ENCODE measurements around the gene GNAT2. TPM values are rescaled to one million over a fixed set of nuclear protein-coding genes. Genes with fewer than 3 reads are reported as not detected.

GNAT2 gene
- total RNA-seq, 8 experiments from 2014 or later: not detected

- Histone ChIP-seq H3K4me3 (no peak overlapping the region), H3K27ac (peak overlapping the region in 1 of 2 donors; percentile 56), H3K4me1 (replicated peaks in 1 of 2) (peaks cover 44 to 51% of the 10 kb centered on the region in 2 donors)
- WGBS, 10 experiments: 33 to 93% (median 75%) methylated on average over 1 to 6 of the region's 11 CpGs; no CpG with 5 or more reads in 5 of the 10 experiments
- in situ Hi-C loops (cut with MboI; ENCODE audit: low pct_unique_long_range_greater_than_20kb in 2 of 9, low sequenced_read_pairs in 9 of 9, unreplicated experiment in 9 of 9): loop anchor here in 1 of 9 experiments (10.0 kb wide), 1 partner anchor 79 kb away; the partner anchor contains the start of gene GNAI3
- ATAC-seq (replicated peaks in 6 of 8): peak in 3 of 8 experiments; percentile 2 to 43 (median 3)
These were observed 4.3 kb upstream of the GNAT2 start for GRCh38 chr1:109623601-109624161.

- no peak overlapping the region for H3K4me3 ChIP-seq
- WGBS, 10 experiments: 33 to 100% (median 92%) methylated on average over 1 to 3 of the region's 3 CpGs; no CpG with 5 or more reads in 4 of the 10 experiments
- in situ Hi-C loops (cut with MboI; ENCODE audit: low pct_unique_long_range_greater_than_20kb in 2 of 9, low sequenced_read_pairs in 9 of 9, unreplicated experiment in 9 of 9): loop anchor here in 1 of 9 experiments (10.0 kb wide), 1 partner anchor 78 kb away; the partner anchor contains the start of gene GNAI3
These were observed 3.5 kb upstream of the GNAT2 start for GRCh38 chr1:109622895-109623294.

GRCh38 chr1:109622137-109622892 lies 2.9 kb upstream of the GNAT2 start:
- peaks cover 48 to 57% of the 10 kb centered on the region in 2 donors for H3K4me1 ChIP-seq (replicated peaks in 1 of 2)
- 55 to 98% (median 88%) methylated on average over 1 to 9 of the region's 11 CpGs; no CpG with 5 or more reads in 2 of the 10 experiments for WGBS, 10 experiments
- in situ Hi-C loops (cut with MboI; ENCODE audit: low pct_unique_long_range_greater_than_20kb in 2 of 9, low sequenced_read_pairs in 9 of 9, unreplicated experiment in 9 of 9): loop anchor here in 1 of 9 experiments (10.0 kb wide), 1 partner anchor 78 kb away; the partner anchor contains the start of gene GNAI3
- peak overlapping the region in 4 of 5 donors; percentile 51 to 72 (median 68) for H3K4me3 ChIP-seq
- no peak for ATAC-seq (replicated peaks in 6 of 8)
- no peak overlapping the region for H3K27ac ChIP-seq

More at GRCh38 chr1:109622895-109623294, 3.5 kb upstream of the GNAT2 start:
- ATAC-seq (replicated peaks in 6 of 8): no peak
- no peak overlapping the region for H3K27ac ChIP-seq
- peaks cover 45 to 52% of the 10 kb centered on the region in 2 donors for H3K4me1 ChIP-seq (replicated peaks in 1 of 2)

GRCh38 chr1:109621379-109622136 lies 2.1 kb upstream of the GNAT2 start:
- WGBS, 10 experiments: 5 to 83% (median 60%) methylated on average over 1 to 8 of the region's 13 CpGs; no CpG with 5 or more reads in 3 of the 10 experiments
- ATAC-seq (replicated peaks in 6 of 8): peak in 2 of 8 experiments; percentile 4 to 6
- in situ Hi-C loops (cut with MboI; ENCODE audit: low pct_unique_long_range_greater_than_20kb in 2 of 9, low sequenced_read_pairs in 9 of 9, unreplicated experiment in 9 of 9): loop anchor here in 1 of 9 experiments (10.0 kb wide), 1 partner anchor 77 kb away; the partner anchor contains the start of gene GNAI3

GRCh38 chr1:109620841-109621286 lies 1.4 kb upstream of the GNAT2 start:
- Histone ChIP-seq H3K27ac (peak overlapping the region; percentile 88 to 92), H3K4me1 (replicated peaks in 1 of 2) (peaks cover 62 to 72% of the 10 kb centered on the region in 2 donors), H3K4me3 (peak overlapping the region; percentile 51 to 72 (median 66))
- peak; percentile 57 to 87 (median 82) for ATAC-seq (replicated peaks in 6 of 8)
- WGBS, 10 experiments: 0 to 7% (median 6%) methylated on average over 3 to 7 of the region's 18 CpGs; no CpG with 5 or more reads in 7 of the 10 experiments
- in situ Hi-C loops (cut with MboI; ENCODE audit: low pct_unique_long_range_greater_than_20kb in 2 of 9, low sequenced_read_pairs in 9 of 9, unreplicated experiment in 9 of 9): loop anchor here in 1 of 9 experiments (10.0 kb wide), 1 partner anchor 76 kb away; the partner anchor contains the start of gene GNAI3

More at GRCh38 chr1:109621379-109622136, 2.1 kb upstream of the GNAT2 start:
- Histone ChIP-seq H3K4me1 (replicated peaks in 1 of 2) (peaks cover 55 to 65% of the 10 kb centered on the region in 2 donors), H3K27ac (peak overlapping the region; percentile 88 to 92), H3K4me3 (peak overlapping the region; percentile 51 to 72 (median 66))

GRCh38 chr1:109620401-109620791 lies 980 bp upstream of the GNAT2 start:
- in situ Hi-C loops (cut with MboI; ENCODE audit: low pct_unique_long_range_greater_than_20kb in 2 of 9, low sequenced_read_pairs in 9 of 9, unreplicated experiment in 9 of 9): loop anchor here in 1 of 9 experiments (10.0 kb wide), 1 partner anchor 76 kb away; the partner anchor contains the start of gene GNAI3
- Histone ChIP-seq H3K4me3 (peak overlapping the region; percentile 51 to 72 (median 66)), H3K27ac (peak overlapping the region; percentile 88 to 92), H3K4me1 (replicated peaks in 1 of 2) (peaks cover 66 to 71% of the 10 kb centered on the region in 2 donors)
- peak; percentile 11 to 48 (median 38) for ATAC-seq (replicated peaks in 6 of 8)
- WGBS, 10 experiments: 0 to 6% (median 0%) methylated on average over 1 to 3 of the region's 9 CpGs; no CpG with 5 or more reads in 6 of the 10 experiments

GRCh38 chr1:109618661-109619575 lies 498 bp downstream of the GNAT2 start:
- in situ Hi-C loops (cut with MboI; ENCODE audit: low pct_unique_long_range_greater_than_20kb in 2 of 9, low sequenced_read_pairs in 9 of 9, unreplicated experiment in 9 of 9): no loop called here
- peaks cover 54 to 58% of the 10 kb centered on the region in 2 donors for H3K4me1 ChIP-seq (replicated peaks in 1 of 2)
- WGBS, 10 experiments: 20 to 92% (median 45%) methylated on average over 1 to 9 of the region's 9 CpGs
- peak overlapping the region; percentile 88 to 92 for H3K27ac ChIP-seq
- ATAC-seq (replicated peaks in 6 of 8): no peak
- peak overlapping the region; percentile 51 to 72 (median 66) for H3K4me3 ChIP-seq

- Histone ChIP-seq H3K4me1 (replicated peaks in 1 of 2) (peaks cover 39 to 42% of the 10 kb centered on the region in 2 donors), H3K27ac (peak overlapping the region; percentile 6 to 24), H3K4me3 (no peak overlapping the region)
- 0 to 42% (median 24%) methylated on average over 1 to 3 of the region's 3 CpGs; no CpG with 5 or more reads in 4 of the 10 experiments for WGBS, 10 experiments
- in situ Hi-C loops (cut with MboI; ENCODE audit: low pct_unique_long_range_greater_than_20kb in 2 of 9, low sequenced_read_pairs in 9 of 9, unreplicated experiment in 9 of 9): no loop called here
- ATAC-seq (replicated peaks in 6 of 8): peak in 7 of 8 experiments; percentile 19 to 38 (median 30)
These were observed 2.1 kb downstream of the GNAT2 start for GRCh38 chr1:109617291-109617801.

GRCh38 chr1:109616391-109616790 lies 3.0 kb downstream of the GNAT2 start:
- no peak overlapping the region for H3K4me3 ChIP-seq
- 50 to 100% (median 79%) methylated on average over 1 to 3 of the region's 3 CpGs for WGBS, 10 experiments
- H3K27ac ChIP-seq: no peak overlapping the region
- peaks cover 30 to 32% of the 10 kb centered on the region in 2 donors for H3K4me1 ChIP-seq (replicated peaks in 1 of 2)
- in situ Hi-C loops (cut with MboI; ENCODE audit: low pct_unique_long_range_greater_than_20kb in 2 of 9, low sequenced_read_pairs in 9 of 9, unreplicated experiment in 9 of 9): no loop called here
- no peak for ATAC-seq (replicated peaks in 6 of 8)

- H3K4me3 ChIP-seq: no peak overlapping the region
- H3K4me1 ChIP-seq (replicated peaks in 1 of 2): peaks cover 30 to 32% of the 10 kb centered on the region in 2 donors
- WGBS, 10 experiments: 0 to 87% (median 49%) methylated on average over 1 to 3 of the region's 3 CpGs; no CpG with 5 or more reads in 1 of the 10 experiments
- no peak for ATAC-seq (replicated peaks in 6 of 8)
- in situ Hi-C loops (cut with MboI; ENCODE audit: low pct_unique_long_range_greater_than_20kb in 2 of 9, low sequenced_read_pairs in 9 of 9, unreplicated experiment in 9 of 9): no loop called here
- no peak overlapping the region for H3K27ac ChIP-seq
These were observed 3.5 kb downstream of the GNAT2 start for GRCh38 chr1:109615879-109616278.

All from motor neuron (in vitro differentiated cells).